Upper lobe of left lung (tissue), 6 donors: ENCODE data around the gene IGSF21. TPM values are rescaled to one million over a fixed set of nuclear protein-coding genes. Genes with fewer than 3 reads are reported as not detected.

Source experiments
- ATAC-seq, 2 donors: fragments of 200-7000 bp; cut with Tn5 transposase; one replicate each; pipeline ENCODE4 v1.9.1; 2022; ENCODE audit warnings: mild to moderate bottlenecking in 2 of 2, moderate library complexity in 2 of 2; ENCODE audit not compliant: low FRiP score in 2 of 2
- DNase-seq, 2 donors: peaks; one replicate each; pipeline ENCODE4 v3.0.0-alpha.2; 2019 to 2020
- H3K27ac ChIP-seq, 4 donors: fragments of 200-600 bp; sonication (generic); one replicate each; pipeline ENCODE4 v1.5.1; 2016 to 2019
- H3K27me3 ChIP-seq, 4 donors: fragments of 200-600 bp; sonication (generic); one replicate each; pipeline ENCODE4 v1.5.1; 2017 to 2019
- H3K36me3 ChIP-seq, 4 donors: fragments of 200-600 bp; sonication (generic); one replicate each; pipeline ENCODE4 v1.5.1; 2016 to 2019
- H3K4me1 ChIP-seq, 4 donors: fragments of 200-600 bp; sonication (generic); one replicate each; pipeline ENCODE4 v1.5.1; 2018 to 2019
- H3K4me3 ChIP-seq, 4 donors: fragments of 200-600 bp; sonication (generic); one replicate each; pipeline ENCODE4 v1.5.1; 2017 to 2019; ENCODE audit warnings: mild to moderate bottlenecking in 2 of 4, moderate library complexity in 1 of 4
- H3K9me3 ChIP-seq, 4 donors: fragments of 200-600 bp; sonication (generic); one replicate each; pipeline ENCODE4 v1.5.1; 2018 to 2019
- EP300 ChIP-seq, 4 donors: sonication (generic); formaldehyde crosslinking; IDR thresholded peaks; one replicate each; pipeline ENCODE4 v1.5.1; 2017; ENCODE audit warnings: antibody characterized with exemption in 4 of 4, control low read depth in 2 of 4
- POLR2A ChIP-seq, 4 donors: fragments of 450-650 bp; IDR thresholded peaks; one replicate each; pipeline ENCODE4 v1.5.1; 2016 to 2017; ENCODE audit warnings: antibody characterized with exemption in 4 of 4, mild to moderate bottlenecking in 2 of 4
- POLR2AphosphoS5 ChIP-seq, 2 donors: sonication (generic); formaldehyde crosslinking; IDR thresholded peaks; one replicate each; pipeline ENCODE4 v1.5.1; 2017; ENCODE audit warnings: antibody characterized with exemption in 2 of 2
- WGBS, 2 donors: methylation state at CpG; one replicate each; pipeline ENCODE4 v1.1.5; 2017 to 2018; 5-methylcytosine and 5-hydroxymethylcytosine counted together
- total RNA-seq, 6 donors: library from RNA; depleted of rRNA in 4 of 6; stranded (reverse); fragments of >200 nt in 4 of 6; gene quantifications; one replicate each; pipeline versions ENCODE4 v1.1.0 to v1.2.1, GENCODE V29; 2016 to 2021
- TF ChIP-seq, protein P1 (sequence below), 6 experiments: fragments of 450-650 bp in 4 of 6; fragments of 200-600 bp in 2 of 6; sonication (generic) in 2 of 6; IDR thresholded peaks; one replicate each; pipeline ENCODE4 v1.5.1; 2016 to 2019; ENCODE audit warnings: antibody characterized with exemption in 6 of 6
- donor health status: DM: no; HTN: no; CAD: no; lungs with moderate emphysema.
- donor health status: DM: no; HTN: yes; CAD: no; lungs with severe emphysema.

The IGSF21 gene
- total RNA-seq, 6 donors from 2014 or later: 1.1 to 2.9 (median 2.0) TPM; not detected in 1

DNA sequence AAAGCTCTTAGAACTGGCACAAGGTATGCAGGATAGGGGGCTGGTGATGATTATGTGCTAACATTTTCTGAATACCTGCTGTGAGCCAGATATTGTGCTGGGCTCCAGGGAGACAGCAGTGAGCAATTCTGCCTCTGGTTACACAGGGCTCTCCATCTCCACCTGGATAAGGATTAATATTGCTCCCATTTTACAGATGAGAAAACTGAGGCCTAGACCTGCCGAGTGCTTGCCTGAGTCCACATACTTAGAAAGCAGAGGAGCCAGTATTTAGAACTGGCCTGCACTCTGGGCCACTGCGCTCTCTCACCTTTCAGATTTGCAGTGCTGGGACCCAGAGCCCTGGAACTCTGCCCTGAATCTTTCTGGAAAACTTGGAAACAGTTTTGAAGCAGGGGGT, 205.9 kb downstream of the IGSF21 start:
- no peak overlapping the region for H3K27ac ChIP-seq
- no peaks in the 10 kb centered on the region for H3K4me1 ChIP-seq
- no peaks in the 10 kb centered on the region for H3K9me3 ChIP-seq
- H3K4me3 ChIP-seq: no peak overlapping the region
- no peak for DNase-seq
- TF ChIP-seq EP300 (IDR thresholded peaks at IDR 0.05): no peak
- no peaks in the 10 kb centered on the region for H3K36me3 ChIP-seq
- 90% methylated on average over 2 of the region's 2 CpGs for WGBS, 2 donors
- no peak for ATAC-seq
- no peaks in the 10 kb centered on the region for H3K27me3 ChIP-seq

DNA sequence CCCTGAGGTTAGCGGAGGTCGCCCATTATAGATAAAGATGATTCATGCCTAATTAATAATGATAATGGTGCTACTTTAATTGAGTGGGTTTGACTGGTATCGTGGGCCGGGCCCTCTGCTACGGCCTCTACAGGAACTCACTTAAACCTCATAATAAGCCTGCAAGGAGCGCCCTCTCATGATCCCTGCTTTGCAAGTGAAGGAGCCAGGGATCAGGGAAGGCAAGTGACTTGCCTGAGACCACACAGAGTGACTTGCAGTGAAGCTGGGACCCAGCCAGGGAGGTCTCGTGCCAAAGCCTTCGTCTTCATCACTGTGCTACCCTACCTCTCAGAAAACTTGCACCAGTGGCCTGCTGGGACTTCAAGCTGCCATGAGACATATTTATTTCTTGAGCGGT, 206.8 kb downstream of the IGSF21 start:
- Histone ChIP-seq H3K4me3 (no peak overlapping the region), H3K4me1 (no peaks in the 10 kb centered on the region), H3K36me3 (no peaks in the 10 kb centered on the region), H3K27ac (no peak overlapping the region), H3K9me3 (no peaks in the 10 kb centered on the region), H3K27me3 (no peaks in the 10 kb centered on the region)
- ATAC-seq (no peak), DNase-seq (no peak)
- whole genome bisulfite sequencing, 2 donors: 60 to 73% methylated on average over 8 to 9 of the region's 9 CpGs
- TF ChIP-seq, protein P1, sequence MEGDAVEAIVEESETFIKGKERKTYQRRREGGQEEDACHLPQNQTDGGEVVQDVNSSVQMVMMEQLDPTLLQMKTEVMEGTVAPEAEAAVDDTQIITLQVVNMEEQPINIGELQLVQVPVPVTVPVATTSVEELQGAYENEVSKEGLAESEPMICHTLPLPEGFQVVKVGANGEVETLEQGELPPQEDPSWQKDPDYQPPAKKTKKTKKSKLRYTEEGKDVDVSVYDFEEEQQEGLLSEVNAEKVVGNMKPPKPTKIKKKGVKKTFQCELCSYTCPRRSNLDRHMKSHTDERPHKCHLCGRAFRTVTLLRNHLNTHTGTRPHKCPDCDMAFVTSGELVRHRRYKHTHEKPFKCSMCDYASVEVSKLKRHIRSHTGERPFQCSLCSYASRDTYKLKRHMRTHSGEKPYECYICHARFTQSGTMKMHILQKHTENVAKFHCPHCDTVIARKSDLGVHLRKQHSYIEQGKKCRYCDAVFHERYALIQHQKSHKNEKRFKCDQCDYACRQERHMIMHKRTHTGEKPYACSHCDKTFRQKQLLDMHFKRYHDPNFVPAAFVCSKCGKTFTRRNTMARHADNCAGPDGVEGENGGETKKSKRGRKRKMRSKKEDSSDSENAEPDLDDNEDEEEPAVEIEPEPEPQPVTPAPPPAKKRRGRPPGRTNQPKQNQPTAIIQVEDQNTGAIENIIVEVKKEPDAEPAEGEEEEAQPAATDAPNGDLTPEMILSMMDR (IDR thresholded peaks at IDR 0.05): no peak
- TF ChIP-seq POLR2AphosphoS5 (IDR thresholded peaks at IDR 0.05) (no peak), POLR2A (IDR thresholded peaks at IDR 0.05) (no peak), EP300 (IDR thresholded peaks at IDR 0.05) (no peak)

DNA sequence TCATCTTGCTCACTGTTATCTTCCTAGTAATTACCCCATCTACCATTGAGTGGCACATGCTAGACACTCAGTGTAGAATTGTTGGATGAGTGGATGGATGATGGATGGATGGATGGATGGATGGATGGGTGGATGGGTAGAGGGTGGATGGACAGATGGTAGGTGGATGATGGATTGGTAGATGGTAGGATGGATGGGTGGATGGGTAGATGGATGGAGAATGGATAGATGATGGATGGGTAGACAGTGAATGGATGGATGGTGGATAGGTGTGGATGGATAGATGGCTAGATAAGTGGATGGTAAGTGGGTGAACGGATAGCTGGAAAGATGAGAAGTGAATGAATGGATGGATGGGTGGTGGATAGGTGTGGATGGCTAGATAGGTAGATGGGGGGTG, 207.9 kb downstream of the IGSF21 start:
- Histone ChIP-seq H3K4me3 (no peak overlapping the region), H3K4me1 (no peaks in the 10 kb centered on the region), H3K27ac (no peak overlapping the region), H3K9me3 (no peaks in the 10 kb centered on the region), H3K27me3 (no peaks in the 10 kb centered on the region), H3K36me3 (no peaks in the 10 kb centered on the region)
- ATAC-seq: no peak
- no peak for TF ChIP-seq EP300 (IDR thresholded peaks at IDR 0.05)
- no peak for TF ChIP-seq POLR2AphosphoS5 (IDR thresholded peaks at IDR 0.05)
- TF ChIP-seq, protein P1 (IDR thresholded peaks at IDR 0.05): no peak
- TF ChIP-seq POLR2A (IDR thresholded peaks at IDR 0.05): no peak
- no peak for DNase-seq
- 75 to 79% methylated on average over 1 of the region's 1 CpG for WGBS, 2 donors

DNA sequence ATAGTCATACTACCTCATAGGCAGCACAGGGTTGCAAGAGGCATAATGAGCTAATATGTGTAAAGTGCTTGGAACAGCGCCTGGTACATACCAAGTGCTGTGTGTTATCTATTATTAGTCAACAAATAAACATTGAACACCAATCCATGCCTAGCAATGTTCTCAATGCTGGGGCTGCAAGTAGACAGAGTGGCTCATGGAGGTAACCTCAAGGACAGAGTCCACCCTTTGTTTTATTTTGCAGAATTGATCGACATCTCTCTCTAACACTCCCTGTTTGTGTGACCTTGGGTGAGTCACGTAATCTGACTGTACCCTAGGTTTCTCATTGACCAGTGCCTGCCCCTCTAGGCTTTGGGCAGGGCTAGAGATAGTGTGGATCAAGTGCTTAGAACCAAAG, 209.2 kb downstream of the IGSF21 start:
- 57 to 67% methylated on average over 3 of the region's 3 CpGs for WGBS, 2 donors
- no peaks in the 10 kb centered on the region for H3K36me3 ChIP-seq

DNA sequence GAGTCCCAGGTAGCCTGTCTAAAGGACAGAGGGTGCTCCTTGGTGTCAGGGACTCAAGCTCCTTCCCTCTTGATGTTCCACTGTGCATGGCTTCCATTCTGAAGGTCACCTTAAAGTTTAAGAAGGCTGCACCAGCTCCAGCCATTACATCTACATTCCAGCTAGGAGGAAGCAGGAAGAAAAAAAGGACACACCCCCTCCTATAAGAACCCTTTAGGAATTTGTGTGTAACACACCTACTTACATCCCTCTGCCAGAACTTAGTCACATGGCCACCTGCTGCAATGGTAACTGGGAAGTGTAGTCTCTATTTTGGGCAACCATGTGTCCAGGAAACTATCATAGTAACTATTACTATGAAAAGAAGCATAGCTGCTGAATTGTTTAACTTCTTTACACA, 211.5 kb downstream of the IGSF21 start:
- no peaks in the 10 kb centered on the region for H3K4me1 ChIP-seq
- no peak overlapping the region for H3K4me3 ChIP-seq
- TF ChIP-seq POLR2AphosphoS5 (IDR thresholded peaks at IDR 0.05) (no peak), EP300 (IDR thresholded peaks at IDR 0.05) (no peak), POLR2A (IDR thresholded peaks at IDR 0.05) (no peak)
- TF ChIP-seq, protein P1 (IDR thresholded peaks at IDR 0.05): no peak
- DNase-seq: no peak
- H3K36me3 ChIP-seq: no peaks in the 10 kb centered on the region
- H3K27ac ChIP-seq: no peak overlapping the region
- ATAC-seq: no peak
- no peaks in the 10 kb centered on the region for H3K9me3 ChIP-seq
- no peaks in the 10 kb centered on the region for H3K27me3 ChIP-seq

More for the DNA sequence above, 209.2 kb downstream of the IGSF21 start:
- DNase-seq (no peak), ATAC-seq (no peak)
- Histone ChIP-seq H3K4me1 (no peaks in the 10 kb centered on the region), H3K27ac (no peak overlapping the region), H3K4me3 (no peak overlapping the region), H3K27me3 (no peaks in the 10 kb centered on the region), H3K9me3 (no peaks in the 10 kb centered on the region)
- no peak for TF ChIP-seq POLR2AphosphoS5 (IDR thresholded peaks at IDR 0.05)
- TF ChIP-seq EP300 (IDR thresholded peaks at IDR 0.05): no peak
- no peak for TF ChIP-seq POLR2A (IDR thresholded peaks at IDR 0.05)
- TF ChIP-seq, protein P1 (IDR thresholded peaks at IDR 0.05): no peak
